ENCODE measurements around the gene EFR3B. TPM values are rescaled to one million over a fixed set of nuclear protein-coding genes. Genes with fewer than 3 reads are reported as not detected.

The EFR3B gene
- total RNA-seq, 1 experiment from 2014 or later: not detected

DNA sequence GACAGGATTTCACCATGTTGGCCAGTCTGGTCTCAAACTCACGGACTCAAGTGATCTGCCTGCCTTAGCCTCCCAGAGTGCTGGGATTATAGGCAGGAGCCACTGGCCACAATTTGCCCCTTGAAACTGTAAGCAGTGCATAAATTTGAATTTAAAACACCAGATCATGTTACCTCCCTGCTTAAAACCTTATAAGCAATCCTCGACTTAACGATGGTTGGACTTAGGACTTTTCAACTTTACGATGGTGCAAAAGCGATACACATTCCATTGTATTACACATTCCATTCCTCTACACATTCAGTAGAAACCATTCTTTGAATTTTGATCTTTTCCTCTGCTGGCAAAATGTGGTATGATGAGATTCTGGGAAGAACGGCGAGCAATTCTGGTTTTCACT is 23.2 kb upstream of the EFR3B start:
- Histone ChIP-seq H3K4me3 (no peak overlapping the region), H2AFZ (no peak overlapping the region), H4K20me1 (ENCODE audit: insufficient read depth) (no peaks in the 10 kb centered on the region), H3K36me3 (ENCODE audit: low read depth) (no peaks in the 10 kb centered on the region), H3K79me2 (ENCODE audit: low read depth) (no peaks in the 10 kb centered on the region), H3K4me1 (replicated peaks; ENCODE audit: insufficient read depth) (no peaks in the 10 kb centered on the region), H3K27ac (no peak overlapping the region), H3K9me2 (ENCODE audit: insufficient read depth) (no peaks in the 10 kb centered on the region), H3F3A (ENCODE audit: insufficient read depth, low read depth) (no peaks in the 10 kb centered on the region), H3K4me2 (no peak overlapping the region), H3K27me3 (ENCODE audit: insufficient read depth, low read depth) (0 out of 2 replicates have a peak, but pooled peaks cover 18% of the 10 kb centered on the region), H3K9me3 (ENCODE audit: insufficient read depth, low read depth) (no peaks in the 10 kb centered on the region)
- DNase-seq: no peak
- no peak for TF ChIP-seq EZH2 (IDR thresholded peaks at IDR 0.05; ENCODE audit: low read depth)
- TF ChIP-seq, protein P1, sequence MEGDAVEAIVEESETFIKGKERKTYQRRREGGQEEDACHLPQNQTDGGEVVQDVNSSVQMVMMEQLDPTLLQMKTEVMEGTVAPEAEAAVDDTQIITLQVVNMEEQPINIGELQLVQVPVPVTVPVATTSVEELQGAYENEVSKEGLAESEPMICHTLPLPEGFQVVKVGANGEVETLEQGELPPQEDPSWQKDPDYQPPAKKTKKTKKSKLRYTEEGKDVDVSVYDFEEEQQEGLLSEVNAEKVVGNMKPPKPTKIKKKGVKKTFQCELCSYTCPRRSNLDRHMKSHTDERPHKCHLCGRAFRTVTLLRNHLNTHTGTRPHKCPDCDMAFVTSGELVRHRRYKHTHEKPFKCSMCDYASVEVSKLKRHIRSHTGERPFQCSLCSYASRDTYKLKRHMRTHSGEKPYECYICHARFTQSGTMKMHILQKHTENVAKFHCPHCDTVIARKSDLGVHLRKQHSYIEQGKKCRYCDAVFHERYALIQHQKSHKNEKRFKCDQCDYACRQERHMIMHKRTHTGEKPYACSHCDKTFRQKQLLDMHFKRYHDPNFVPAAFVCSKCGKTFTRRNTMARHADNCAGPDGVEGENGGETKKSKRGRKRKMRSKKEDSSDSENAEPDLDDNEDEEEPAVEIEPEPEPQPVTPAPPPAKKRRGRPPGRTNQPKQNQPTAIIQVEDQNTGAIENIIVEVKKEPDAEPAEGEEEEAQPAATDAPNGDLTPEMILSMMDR (conservative IDR thresholded peaks at IDR 0.05): no peak
- ChIA-PET POLR2A (ENCODE audit: unreplicated experiment) (no interaction called here), CTCF (no interaction called here)
- BruUV-seq (replicated peaks): no TSS peak
- intact Hi-C loops (cut with micrococcal nuclease; ENCODE audit: unreplicated experiment): no loop called here

DNA sequence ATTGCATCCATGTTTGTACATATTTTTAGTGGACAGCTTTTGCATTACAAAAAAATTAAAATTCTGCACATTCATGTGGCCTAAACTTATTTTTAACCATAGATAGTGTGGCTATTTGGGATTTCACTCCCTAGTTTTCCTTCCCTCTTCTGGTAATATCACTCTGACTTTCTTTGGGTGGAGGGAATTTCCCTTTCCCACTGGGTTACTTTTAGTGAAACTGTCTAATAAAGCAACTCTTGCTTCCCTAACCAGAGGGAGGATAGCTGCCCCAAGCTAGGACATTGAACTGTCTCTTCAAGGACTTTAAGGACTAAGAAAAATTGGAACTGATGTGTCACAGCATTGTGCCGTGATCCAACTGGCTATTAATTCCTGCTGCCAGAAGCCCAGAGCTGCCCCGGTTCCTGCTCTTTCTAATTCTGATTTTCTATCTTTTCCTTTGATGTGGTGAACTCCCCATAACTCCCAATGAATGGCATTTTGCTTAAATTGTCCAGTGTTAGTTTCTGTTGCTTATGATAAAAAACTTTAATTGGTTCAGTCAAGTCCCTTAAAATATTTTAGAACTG is 20.0 kb upstream of the EFR3B start:
- no peak for TF ChIP-seq EZH2 (IDR thresholded peaks at IDR 0.05; ENCODE audit: low read depth)
- TF ChIP-seq, protein P1 (conservative IDR thresholded peaks at IDR 0.05): no peak
- Histone ChIP-seq H3K4me3 (no peak overlapping the region), H3K4me2 (no peak overlapping the region), H4K20me1 (ENCODE audit: insufficient read depth) (no peaks in the 10 kb centered on the region), H3K4me1 (replicated peaks; ENCODE audit: insufficient read depth) (no peaks in the 10 kb centered on the region), H3K36me3 (ENCODE audit: low read depth) (no peaks in the 10 kb centered on the region), H3K27me3 (ENCODE audit: insufficient read depth, low read depth) (0 out of 2 replicates have a peak, but pooled peaks cover 25% of the 10 kb centered on the region), H3K27ac (no peak overlapping the region), H3K9me2 (ENCODE audit: insufficient read depth) (no peaks in the 10 kb centered on the region), H3K79me2 (ENCODE audit: low read depth) (no peaks in the 10 kb centered on the region), H3K9me3 (ENCODE audit: insufficient read depth, low read depth) (no peaks in the 10 kb centered on the region), H3F3A (ENCODE audit: insufficient read depth, low read depth) (no peaks in the 10 kb centered on the region), H2AFZ (no peak overlapping the region)
- ChIA-PET POLR2A (ENCODE audit: unreplicated experiment) (no interaction called here), CTCF (no interaction called here)
- DNase-seq: no peak
- no TSS peak for BruUV-seq (replicated peaks)
- intact Hi-C loops (cut with micrococcal nuclease; ENCODE audit: unreplicated experiment): no loop called here

DNA sequence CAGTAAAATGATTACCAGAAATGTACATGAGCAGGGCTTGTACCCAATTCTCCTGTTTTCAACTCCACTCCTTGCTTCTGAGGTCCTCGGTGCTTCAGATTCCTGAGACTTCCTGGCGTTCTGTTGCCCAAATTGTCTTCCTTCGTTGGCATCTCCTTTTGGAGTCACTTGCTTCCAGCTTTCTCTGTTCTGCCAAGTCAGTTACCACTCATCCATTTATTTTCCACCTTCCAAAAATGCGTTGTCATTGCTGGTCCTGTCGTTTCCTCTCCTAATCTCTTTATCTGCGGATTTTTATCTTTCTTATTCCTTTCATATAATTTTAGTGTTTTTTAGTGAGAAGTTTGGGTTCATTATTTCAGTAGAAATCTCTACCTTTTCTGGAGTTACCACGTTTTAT is 18.5 kb upstream of the EFR3B start:
- Histone ChIP-seq H3K79me2 (ENCODE audit: low read depth) (no peaks in the 10 kb centered on the region), H2AFZ (no peak overlapping the region), H3K36me3 (ENCODE audit: low read depth) (no peaks in the 10 kb centered on the region), H3K4me1 (replicated peaks; ENCODE audit: insufficient read depth) (no peaks in the 10 kb centered on the region), H3K9me2 (ENCODE audit: insufficient read depth) (no peaks in the 10 kb centered on the region), H3K27me3 (ENCODE audit: insufficient read depth, low read depth) (0 out of 2 replicates have a peak, but pooled peaks cover 25% of the 10 kb centered on the region), H4K20me1 (ENCODE audit: insufficient read depth) (no peaks in the 10 kb centered on the region), H3K4me2 (no peak overlapping the region), H3K4me3 (no peak overlapping the region), H3F3A (ENCODE audit: insufficient read depth, low read depth) (no peaks in the 10 kb centered on the region), H3K9me3 (ENCODE audit: insufficient read depth, low read depth) (no peaks in the 10 kb centered on the region), H3K27ac (no peak overlapping the region)
- TF ChIP-seq, protein P1 (conservative IDR thresholded peaks at IDR 0.05): no peak
- TF ChIP-seq EZH2 (IDR thresholded peaks at IDR 0.05; ENCODE audit: low read depth): no peak
- ChIA-PET CTCF (no interaction called here), POLR2A (ENCODE audit: unreplicated experiment) (no interaction called here)
- intact Hi-C loops (cut with micrococcal nuclease; ENCODE audit: unreplicated experiment): no loop called here
- BruUV-seq (replicated peaks): no TSS peak
- DNase-seq: no peak

Data from PC-9 (cell line).